ENCODE data around the gene ZRANB3.

DNA sequence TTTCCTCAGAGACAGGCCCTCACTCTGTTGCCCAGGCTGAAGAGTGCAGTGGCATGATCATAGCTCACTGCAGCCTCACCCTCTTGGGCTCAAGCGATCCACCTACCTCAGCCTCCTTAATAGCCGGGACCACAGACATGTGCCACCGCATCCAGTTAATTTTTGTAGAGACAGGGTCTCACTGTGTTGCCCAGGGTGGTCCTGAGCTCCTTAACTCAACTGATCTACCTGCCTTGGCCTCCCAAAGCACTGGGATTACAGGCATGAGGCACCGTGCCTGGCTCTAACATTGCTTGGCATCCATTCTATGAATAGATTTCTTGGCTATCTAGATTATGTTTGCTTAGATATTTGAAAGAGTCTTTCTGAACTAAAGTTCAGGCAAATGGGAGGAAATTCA lies 21.9 kb upstream of the ZRANB3 start:
- TF ChIP-seq, protein P1, sequence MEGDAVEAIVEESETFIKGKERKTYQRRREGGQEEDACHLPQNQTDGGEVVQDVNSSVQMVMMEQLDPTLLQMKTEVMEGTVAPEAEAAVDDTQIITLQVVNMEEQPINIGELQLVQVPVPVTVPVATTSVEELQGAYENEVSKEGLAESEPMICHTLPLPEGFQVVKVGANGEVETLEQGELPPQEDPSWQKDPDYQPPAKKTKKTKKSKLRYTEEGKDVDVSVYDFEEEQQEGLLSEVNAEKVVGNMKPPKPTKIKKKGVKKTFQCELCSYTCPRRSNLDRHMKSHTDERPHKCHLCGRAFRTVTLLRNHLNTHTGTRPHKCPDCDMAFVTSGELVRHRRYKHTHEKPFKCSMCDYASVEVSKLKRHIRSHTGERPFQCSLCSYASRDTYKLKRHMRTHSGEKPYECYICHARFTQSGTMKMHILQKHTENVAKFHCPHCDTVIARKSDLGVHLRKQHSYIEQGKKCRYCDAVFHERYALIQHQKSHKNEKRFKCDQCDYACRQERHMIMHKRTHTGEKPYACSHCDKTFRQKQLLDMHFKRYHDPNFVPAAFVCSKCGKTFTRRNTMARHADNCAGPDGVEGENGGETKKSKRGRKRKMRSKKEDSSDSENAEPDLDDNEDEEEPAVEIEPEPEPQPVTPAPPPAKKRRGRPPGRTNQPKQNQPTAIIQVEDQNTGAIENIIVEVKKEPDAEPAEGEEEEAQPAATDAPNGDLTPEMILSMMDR (IDR thresholded peaks at IDR 0.05 in 2 of 3, conservative IDR thresholded peaks at IDR 0.05 in 1 of 3; ENCODE audit: borderline replicate concordance in 1 of 3, insufficient read depth in 1 of 3, low read depth in 2 of 3, low read length in 2 of 3) = no peak
- TF ChIP-seq YY1 (IDR thresholded peaks at IDR 0.05; ENCODE audit: extremely low read depth, insufficient replicate concordance, low read depth, low read length) = no peak
- TF ChIP-seq SIN3A (IDR thresholded peaks at IDR 0.05; ENCODE audit: low read depth) = no peak
- TF ChIP-seq TCF7L2 (IDR thresholded peaks at IDR 0.05; ENCODE audit: borderline replicate concordance, extremely low read depth, insufficient read depth, insufficient read length) = no peak
- no peak for TF ChIP-seq POLR2A (IDR thresholded peaks at IDR 0.05; ENCODE audit: borderline replicate concordance, extremely low read depth, insufficient read depth, insufficient read length)
- TF ChIP-seq ZFX (IDR thresholded peaks at IDR 0.05) = no peak
- TF ChIP-seq, protein P2, sequence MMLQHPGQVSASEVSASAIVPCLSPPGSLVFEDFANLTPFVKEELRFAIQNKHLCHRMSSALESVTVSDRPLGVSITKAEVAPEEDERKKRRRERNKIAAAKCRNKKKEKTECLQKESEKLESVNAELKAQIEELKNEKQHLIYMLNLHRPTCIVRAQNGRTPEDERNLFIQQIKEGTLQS (IDR thresholded peaks at IDR 0.05) = no peak
- TF ChIP-seq, protein P3, sequence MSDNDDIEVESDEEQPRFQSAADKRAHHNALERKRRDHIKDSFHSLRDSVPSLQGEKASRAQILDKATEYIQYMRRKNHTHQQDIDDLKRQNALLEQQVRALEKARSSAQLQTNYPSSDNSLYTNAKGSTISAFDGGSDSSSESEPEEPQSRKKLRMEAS (IDR thresholded peaks at IDR 0.05) = no peak

All from HCT116 (cell line).